IMR-90 (cell line): ENCODE results near the gene PIGM. TPM values are rescaled to one million over a fixed set of nuclear protein-coding genes. Genes with fewer than 3 reads are reported as not detected.

Source experiments
- BHLHE40 ChIP-seq: fragments of 150-350 bp; IDR thresholded peaks from 2 replicates; pipeline ENCODE4 v1.6.1; 2016; ENCODE audit warnings: mild to moderate bottlenecking, low read depth, low read length
- polyA plus RNA-seq, 3 experiments: library from polyadenylated mRNA; depleted of rRNA; stranded (reverse); fragments of >200 nt; gene quantifications; 2 replicates each; pipeline ENCODE4 v1.2.3, GENCODE V29; 2012; ENCODE audit warnings: low replicate concordance in 1 of 3
- total RNA-seq: library from RNA; depleted of rRNA; stranded (reverse); fragments of >200 nt; gene quantifications from 2 replicates; pipeline ENCODE4 v1.2.3, GENCODE V29; 2012
- TF ChIP-seq, protein P1 (sequence below): fragments of 150-350 bp; IDR thresholded peaks from 2 replicates; pipeline ENCODE4 v1.6.1; 2016; ENCODE audit warnings: low read depth, mild to moderate bottlenecking, low read length, moderate library complexity, borderline replicate concordance

PIGM gene
- total and polyA plus RNA-seq, 2 of the 4 experiments (the other 2 are of a cell fraction), result 2.9 TPM

DNA sequence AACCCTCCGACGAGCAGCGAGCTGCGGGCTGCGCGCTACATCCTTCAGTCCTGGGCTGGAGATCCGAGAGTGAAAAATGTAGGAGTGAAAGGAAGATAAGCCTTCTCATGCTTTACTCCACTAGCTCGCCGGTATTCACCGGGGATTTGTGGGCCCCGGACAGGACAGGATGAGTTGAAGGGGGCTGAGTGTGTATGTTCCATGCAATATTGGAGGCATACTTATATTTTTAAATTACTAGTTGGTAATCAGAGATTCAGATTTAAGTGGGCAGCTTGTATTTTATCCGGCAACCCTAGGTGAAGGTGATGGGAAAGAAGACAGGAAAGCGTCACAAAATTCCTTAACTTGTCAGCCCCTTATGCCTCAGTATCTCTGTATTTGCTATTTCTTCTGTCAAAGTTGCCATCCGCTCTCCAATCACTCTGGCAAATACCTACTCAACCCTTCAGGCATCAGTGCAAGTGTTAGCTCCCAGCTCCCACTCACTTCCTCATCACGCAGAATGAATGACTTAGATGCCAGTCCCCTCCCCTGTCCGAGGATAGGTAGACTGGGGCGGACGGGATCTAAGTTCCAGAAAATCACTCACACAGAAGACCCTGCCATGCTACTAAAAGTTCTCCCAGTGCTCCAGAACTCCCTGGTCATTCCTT, 503 bp upstream of the PIGM start (continued):
- TF ChIP-seq, protein P1, sequence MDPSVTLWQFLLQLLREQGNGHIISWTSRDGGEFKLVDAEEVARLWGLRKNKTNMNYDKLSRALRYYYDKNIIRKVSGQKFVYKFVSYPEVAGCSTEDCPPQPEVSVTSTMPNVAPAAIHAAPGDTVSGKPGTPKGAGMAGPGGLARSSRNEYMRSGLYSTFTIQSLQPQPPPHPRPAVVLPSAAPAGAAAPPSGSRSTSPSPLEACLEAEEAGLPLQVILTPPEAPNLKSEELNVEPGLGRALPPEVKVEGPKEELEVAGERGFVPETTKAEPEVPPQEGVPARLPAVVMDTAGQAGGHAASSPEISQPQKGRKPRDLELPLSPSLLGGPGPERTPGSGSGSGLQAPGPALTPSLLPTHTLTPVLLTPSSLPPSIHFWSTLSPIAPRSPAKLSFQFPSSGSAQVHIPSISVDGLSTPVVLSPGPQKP, result no peak
- TF ChIP-seq BHLHE40, result no peak
